ENCODE results near the gene REXO1.

The REXO1 gene

DNA sequence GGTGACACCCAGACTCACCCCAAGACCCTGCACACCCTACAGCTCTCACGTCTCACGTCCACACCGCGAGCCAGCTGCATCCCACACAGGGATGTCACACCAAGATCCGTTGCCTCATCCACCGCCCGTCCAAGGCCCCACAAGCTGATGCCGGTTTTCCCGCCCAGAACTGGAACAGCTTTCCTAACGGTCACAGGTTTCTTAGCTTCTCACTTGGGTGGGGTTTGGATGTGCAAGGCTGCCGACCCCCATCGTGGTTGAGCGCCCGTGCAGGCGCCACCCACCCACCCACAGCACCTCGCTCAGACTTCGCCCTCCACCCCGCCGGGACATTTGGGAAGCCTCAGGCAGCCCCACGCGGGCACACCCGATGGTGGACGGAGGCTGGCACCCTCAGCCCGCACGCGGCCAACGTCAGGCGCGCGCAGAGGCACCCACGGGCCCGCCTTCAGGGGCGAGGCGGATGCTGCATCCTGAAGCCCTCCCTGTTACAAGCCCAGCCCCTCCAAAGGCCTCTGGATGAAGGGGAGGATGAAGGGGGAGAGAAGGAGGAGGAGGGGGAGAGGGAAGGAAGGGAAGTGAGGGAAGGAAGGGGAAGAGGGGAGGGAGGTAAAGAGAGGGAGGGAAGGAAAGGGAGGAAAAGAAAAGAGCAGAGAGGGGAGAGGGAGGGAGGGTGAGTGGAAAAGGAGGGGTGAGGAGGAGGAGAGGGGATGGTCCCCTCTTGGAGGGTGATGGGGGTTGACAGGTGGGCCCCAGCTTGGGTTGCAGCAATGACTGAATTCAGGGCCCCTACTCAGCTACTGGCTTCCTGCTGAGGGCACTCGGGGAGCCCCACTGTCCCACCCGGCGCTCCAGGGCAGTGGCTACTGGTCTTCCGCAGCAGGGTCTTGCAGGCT, 82.1 kb downstream of the REXO1 start:
- DNase-seq, result no peak

Data from SHP77 treated with DMSO at 0.1 percent for 48 hours (cell line).